Uterus (tissue), 4 donors: ENCODE measurements around the gene WDR76. TPM values are rescaled to one million over a fixed set of nuclear protein-coding genes. Genes with fewer than 3 reads are reported as not detected.
A peak's percentile ranks its signal among the peaks of the same experiment; 100 is the strongest.

Source experiments
- DNase-seq, 2 donors: peaks; one replicate each; pipeline ENCODE4 v3.0.0-alpha.2; 2019 to 2020
- H3K27ac ChIP-seq, 2 donors: fragments of 200-600 bp; sonication (generic); 1 replicate in 1 of 2; 2 replicates in 1 of 2; pipeline ENCODE4 v1.5.1; 2016 to 2018
- H3K27me3 ChIP-seq, 2 donors: fragments of 200-600 bp; sonication (generic); one replicate each; pipeline ENCODE4 v1.5.1; 2018 to 2019; ENCODE audit warnings: control low read depth in 1 of 2
- H3K36me3 ChIP-seq, 2 donors: fragments of 200-600 bp; sonication (generic); one replicate each; pipeline ENCODE4 v1.5.1; 2019; ENCODE audit warnings: control low read depth in 1 of 2
- H3K4me1 ChIP-seq, 2 donors: fragments of 200-600 bp; sonication (generic); one replicate each; pipeline ENCODE4 v1.5.1; 2018 to 2019; ENCODE audit warnings: control low read depth in 1 of 2
- H3K4me3 ChIP-seq, 2 donors: fragments of 200-600 bp; sonication (generic); 1 replicate in 1 of 2; 2 replicates in 1 of 2; pipeline ENCODE4 v1.5.1; 2018 to 2019; ENCODE audit warnings: mild to moderate bottlenecking in 1 of 2
- H3K9me3 ChIP-seq, 2 donors: fragments of 200-600 bp; sonication (generic); one replicate each; pipeline ENCODE4 v1.5.1; 2019; ENCODE audit warnings: control low read depth in 1 of 2
- POLR2A ChIP-seq, 2 donors: fragments of 450-650 bp; IDR thresholded peaks; one replicate each; pipeline ENCODE4 v1.6.1; 2016; ENCODE audit warnings: antibody characterized with exemption in 2 of 2, mild to moderate bottlenecking in 1 of 2, moderate library complexity in 1 of 2
- intact Hi-C: fragments of 100-400 bp; cut with DNase I; formaldehyde crosslinking; loops from one replicate; pipeline ENCODE4 v1.15.1; 2023; ENCODE audit warnings: low total_unique reads
- total RNA-seq, 4 donors: library from RNA; depleted of rRNA in 3 of 4; stranded (reverse); fragments of >200 nt in 3 of 4; gene quantifications; one replicate each; pipeline versions ENCODE4 v1.1.0 to v1.2.4, GENCODE V29; 2014 to 2023
- TF ChIP-seq, protein P1 (sequence below), 4 experiments: fragments of 200-600 bp in 2 of 4; fragments of 450-650 bp in 2 of 4; sonication (generic) in 2 of 4; IDR thresholded peaks; one replicate each; pipeline ENCODE4 v1.5.1; 2016 to 2019; ENCODE audit warnings: antibody characterized with exemption in 4 of 4, mild to moderate bottlenecking in 2 of 4, moderate library complexity in 1 of 4
- donor health status: DM: yes; HTN: yes; CAD: no.

The WDR76 gene
- total RNA-seq, 4 donors from 2014 or later = 0.59 to 114 (median 13.0) TPM

DNA sequence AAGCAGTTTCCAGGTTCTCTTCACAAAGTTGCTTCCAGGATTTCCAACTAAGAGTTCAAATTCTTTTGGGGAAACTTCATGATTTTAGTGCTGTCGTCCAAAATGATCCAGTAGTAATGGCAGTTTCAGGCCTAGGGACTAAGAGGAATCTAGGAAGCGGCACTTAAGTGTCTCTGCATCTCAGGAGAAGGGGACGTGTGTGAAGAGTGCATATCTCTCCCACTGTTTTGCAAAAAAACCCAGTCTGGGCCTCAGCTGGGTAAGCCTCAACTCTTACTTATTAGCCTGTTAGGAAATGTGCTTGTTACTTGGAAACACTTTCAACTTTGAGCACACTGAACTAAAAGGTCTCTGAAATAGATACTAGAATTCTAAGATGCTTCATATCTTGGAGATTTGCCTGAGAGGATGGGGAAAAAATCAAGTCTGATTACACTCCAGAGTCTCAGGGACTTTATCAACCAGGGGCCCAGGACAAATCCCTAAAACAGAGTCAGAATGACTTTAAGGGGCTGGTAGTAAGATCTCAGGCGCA is 81.8 kb downstream of the WDR76 start:
- no peaks in the 10 kb centered on the region for H3K36me3 ChIP-seq
- DNase-seq = no peak
- H3K4me3 ChIP-seq = no peak overlapping the region
- no peaks in the 10 kb centered on the region for H3K27me3 ChIP-seq
- no peaks in the 10 kb centered on the region for H3K4me1 ChIP-seq
- no peak overlapping the region for H3K27ac ChIP-seq
- TF ChIP-seq, protein P1, sequence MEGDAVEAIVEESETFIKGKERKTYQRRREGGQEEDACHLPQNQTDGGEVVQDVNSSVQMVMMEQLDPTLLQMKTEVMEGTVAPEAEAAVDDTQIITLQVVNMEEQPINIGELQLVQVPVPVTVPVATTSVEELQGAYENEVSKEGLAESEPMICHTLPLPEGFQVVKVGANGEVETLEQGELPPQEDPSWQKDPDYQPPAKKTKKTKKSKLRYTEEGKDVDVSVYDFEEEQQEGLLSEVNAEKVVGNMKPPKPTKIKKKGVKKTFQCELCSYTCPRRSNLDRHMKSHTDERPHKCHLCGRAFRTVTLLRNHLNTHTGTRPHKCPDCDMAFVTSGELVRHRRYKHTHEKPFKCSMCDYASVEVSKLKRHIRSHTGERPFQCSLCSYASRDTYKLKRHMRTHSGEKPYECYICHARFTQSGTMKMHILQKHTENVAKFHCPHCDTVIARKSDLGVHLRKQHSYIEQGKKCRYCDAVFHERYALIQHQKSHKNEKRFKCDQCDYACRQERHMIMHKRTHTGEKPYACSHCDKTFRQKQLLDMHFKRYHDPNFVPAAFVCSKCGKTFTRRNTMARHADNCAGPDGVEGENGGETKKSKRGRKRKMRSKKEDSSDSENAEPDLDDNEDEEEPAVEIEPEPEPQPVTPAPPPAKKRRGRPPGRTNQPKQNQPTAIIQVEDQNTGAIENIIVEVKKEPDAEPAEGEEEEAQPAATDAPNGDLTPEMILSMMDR (IDR thresholded peaks at IDR 0.05) = no peak
- no peak for TF ChIP-seq POLR2A (IDR thresholded peaks at IDR 0.05)
- intact Hi-C loops = no loop called here
- no peaks in the 10 kb centered on the region for H3K9me3 ChIP-seq

DNA sequence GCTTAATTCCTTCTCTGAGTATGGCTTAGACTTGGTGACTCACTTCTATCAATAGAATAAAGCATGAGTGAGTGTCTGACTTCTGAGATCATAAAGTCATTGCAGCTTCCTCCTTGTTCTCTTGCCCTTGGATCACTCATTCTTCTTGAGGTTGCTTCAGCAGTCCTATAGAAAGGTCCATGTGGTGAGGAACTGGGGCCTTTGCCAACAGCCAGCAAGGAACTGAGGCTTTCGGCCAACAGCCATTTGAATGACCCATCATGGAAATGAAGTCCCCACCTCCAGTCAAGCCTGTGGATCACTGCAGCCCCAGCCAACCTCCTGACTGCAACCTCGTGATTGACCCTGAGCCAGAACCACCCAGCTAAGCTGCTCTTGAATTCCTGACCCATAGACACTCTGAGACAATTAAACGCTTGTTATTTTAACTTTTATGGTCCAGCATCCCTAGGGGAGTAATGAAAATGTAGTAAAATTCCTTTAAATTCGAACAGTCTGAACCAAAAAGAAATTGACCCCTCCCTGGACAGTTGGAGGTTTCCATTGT is 84.5 kb downstream of the WDR76 start:
- H3K4me3 ChIP-seq = no peak overlapping the region
- H3K4me1 ChIP-seq = no peaks in the 10 kb centered on the region
- H3K27me3 ChIP-seq = no peaks in the 10 kb centered on the region
- intact Hi-C loops = no loop called here
- no peak for DNase-seq
- no peaks in the 10 kb centered on the region for H3K36me3 ChIP-seq
- H3K27ac ChIP-seq = no peak overlapping the region
- TF ChIP-seq, protein P1 (IDR thresholded peaks at IDR 0.05) = no peak
- no peak for TF ChIP-seq POLR2A (IDR thresholded peaks at IDR 0.05)
- H3K9me3 ChIP-seq = no peaks in the 10 kb centered on the region

DNA sequence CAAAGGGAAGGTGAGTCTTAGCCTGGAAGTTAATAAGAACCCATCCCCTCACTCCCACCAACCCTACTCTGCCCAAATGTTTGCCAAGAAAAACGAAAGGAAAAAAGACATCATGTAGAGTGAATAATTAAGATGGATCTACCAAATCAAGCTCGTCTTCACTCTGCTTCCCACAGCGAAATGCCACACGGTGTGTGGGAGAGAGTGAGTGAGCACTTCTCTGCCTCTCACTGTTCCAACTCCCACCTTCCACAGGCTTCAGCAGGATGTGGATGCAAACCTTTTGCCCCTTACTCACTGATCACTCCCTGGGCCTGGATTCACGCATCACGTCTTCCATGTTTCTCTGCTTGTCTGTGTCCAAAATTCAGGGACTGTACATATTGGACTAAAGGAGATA is 85.4 kb downstream of the WDR76 start:
- Histone ChIP-seq H3K4me3 (no peak overlapping the region), H3K27ac (peak overlapping the region in 1 of 2 donors; percentile 66), H3K4me1 (no peaks in the 10 kb centered on the region), H3K9me3 (no peaks in the 10 kb centered on the region), H3K27me3 (no peaks in the 10 kb centered on the region), H3K36me3 (no peaks in the 10 kb centered on the region)
- intact Hi-C loops = no loop called here
- no peak for DNase-seq
- TF ChIP-seq POLR2A (IDR thresholded peaks at IDR 0.05) = no peak
- TF ChIP-seq, protein P1 (IDR thresholded peaks at IDR 0.05) = no peak

DNA sequence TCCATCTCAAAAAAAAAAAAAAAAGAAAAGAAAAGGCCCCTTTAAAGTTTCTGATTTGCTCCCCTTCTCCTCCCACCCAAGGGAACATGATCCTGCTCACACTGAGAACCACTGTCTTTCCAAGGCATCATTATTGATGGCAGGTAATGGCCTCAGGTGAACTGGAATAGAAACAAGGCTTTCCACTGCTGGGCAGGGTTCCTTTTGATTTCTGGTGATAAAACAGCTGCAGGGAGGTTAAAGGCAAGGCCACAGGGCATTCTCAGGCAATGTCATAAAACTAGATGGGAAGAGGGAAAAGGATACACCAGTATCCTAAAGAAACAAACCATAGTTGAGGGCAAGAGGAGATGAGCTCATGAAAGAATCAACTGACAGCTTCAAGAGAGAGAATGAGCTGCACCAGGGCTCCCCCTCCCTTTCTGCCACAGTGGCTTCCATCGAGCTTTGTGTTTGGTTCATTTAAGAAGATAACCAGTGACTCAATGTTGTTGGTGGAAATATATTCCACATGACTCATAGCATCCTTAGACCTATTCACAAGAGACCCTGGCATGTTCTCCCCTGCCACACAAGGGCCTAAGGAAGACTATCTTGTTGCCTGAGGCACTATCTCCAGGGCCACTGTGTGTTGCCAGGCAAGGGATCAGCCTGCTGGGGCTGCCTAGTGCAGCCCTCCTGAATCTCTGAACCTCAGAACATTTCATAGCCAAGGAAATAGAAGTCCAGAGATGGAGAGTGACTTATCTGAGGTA is 86.4 kb downstream of the WDR76 start:
- Histone ChIP-seq H3K9me3 (no peaks in the 10 kb centered on the region), H3K27ac (peak overlapping the region in 1 of 2 donors; percentile 66), H3K4me3 (no peak overlapping the region), H3K27me3 (no peaks in the 10 kb centered on the region), H3K36me3 (no peaks in the 10 kb centered on the region), H3K4me1 (no peaks in the 10 kb centered on the region)
- TF ChIP-seq, protein P1 (IDR thresholded peaks at IDR 0.05) = no peak
- TF ChIP-seq POLR2A (IDR thresholded peaks at IDR 0.05) = no peak
- DNase-seq = peak; percentile 27 to 47
- intact Hi-C loops = no loop called here

DNA sequence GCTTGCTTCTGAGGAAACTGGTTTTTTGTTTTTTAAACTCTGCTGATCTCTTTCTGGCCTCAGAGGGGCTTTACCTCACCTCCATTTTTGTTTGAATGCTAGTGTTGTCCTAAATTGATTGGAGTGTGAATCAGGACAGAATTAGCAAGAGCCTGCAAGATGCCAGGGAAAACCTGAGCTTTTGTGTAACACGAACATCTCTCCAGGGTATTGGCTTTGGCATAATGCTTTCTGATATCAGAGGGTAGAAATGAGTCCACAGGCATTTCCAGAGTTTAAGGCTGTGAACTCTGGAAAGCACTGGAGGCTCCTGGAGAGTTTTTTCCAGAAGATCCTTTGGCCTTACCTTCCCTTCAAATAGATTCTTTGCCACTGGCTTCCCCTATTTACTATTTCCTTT is 87.1 kb downstream of the WDR76 start:
- Histone ChIP-seq H3K4me1 (no peaks in the 10 kb centered on the region), H3K4me3 (no peak overlapping the region), H3K9me3 (no peaks in the 10 kb centered on the region), H3K27me3 (no peaks in the 10 kb centered on the region), H3K36me3 (no peaks in the 10 kb centered on the region), H3K27ac (peak overlapping the region in 1 of 2 donors; percentile 66)
- no peak for TF ChIP-seq POLR2A (IDR thresholded peaks at IDR 0.05)
- TF ChIP-seq, protein P1 (IDR thresholded peaks at IDR 0.05) = no peak
- no peak for DNase-seq
- intact Hi-C loops = no loop called here
